K562 (cell line): ENCODE results near the gene ABR. TPM values are rescaled to one million over a fixed set of nuclear protein-coding genes. Genes with fewer than 3 reads are reported as not detected.

Source experiments
- AFF4 ChIP-seq: sonication (generic); formaldehyde crosslinking; IDR thresholded peaks from 2 replicates; pipeline ENCODE4 v1.8.0; 2023; ENCODE audit warnings: mild to moderate bottlenecking, missing genetic modification reagents
- E2F4 ChIP-seq: sonication (generic); formaldehyde crosslinking; IDR thresholded peaks from 2 replicates; pipeline ENCODE4 v1.8.0; 2022; ENCODE audit warnings: mild to moderate bottlenecking, low read depth, missing genetic modification reagents
- NR1H2 ChIP-seq: sonication (generic); formaldehyde crosslinking; IDR thresholded peaks from 2 replicates; pipeline ENCODE4 v1.4.0; 2020; ENCODE audit warnings: mild to moderate bottlenecking, missing genetic modification reagents
- PHTF2 ChIP-seq: fragments of 250-450 bp; sonication (Bioruptor Pico); IDR thresholded peaks from 2 replicates; pipeline ENCODE4 v1.5.0; 2021; ENCODE audit warnings: mild to moderate bottlenecking
- TOE1 ChIP-seq, 2 experiments: fragments of 450-650 bp in 1 of 2; sonication (generic) in 1 of 2; formaldehyde crosslinking in 1 of 2; IDR thresholded peaks; 2 replicates each; pipeline versions ENCODE4 v1.7.1 to v1.8.0; 2016 to 2022; ENCODE audit warnings: borderline replicate concordance in 2 of 2, mild to moderate bottlenecking in 2 of 2, antibody characterized with exemption in 1 of 2, inconsistent platforms in 1 of 2, low read depth in 1 of 2, missing genetic modification reagents in 1 of 2, moderate library complexity in 1 of 2
- ZBTB40 ChIP-seq, 2 experiments: fragments of 450-650 bp in 1 of 2; sonication (generic) in 1 of 2; formaldehyde crosslinking in 1 of 2; IDR thresholded peaks; 2 replicates each; pipeline versions ENCODE4 v1.7.1 to v1.9.0; 2016 to 2022; ENCODE audit warnings: inconsistent platforms in 1 of 2, mild to moderate bottlenecking in 1 of 2, missing genetic modification reagents in 1 of 2
- ZNF174 ChIP-seq: fragments of 250-450 bp; sonication (Bioruptor Pico); IDR thresholded peaks from 2 replicates; pipeline ENCODE4 v1.4.0; 2020; ENCODE audit warnings: mild to moderate bottlenecking
- polyA plus RNA-seq, 8 experiments: library from polyadenylated mRNA; depleted of rRNA in 4 of 8; stranded (reverse) in 5 of 8; unstranded in 3 of 8; fragments of >200 nt; fragmentation: Nextera tagmentation in 2 of 8; fragmentation: Illumina TruSeq in 1 of 8; extraction: Ambion mirVana in 2 of 8; extraction: Trizol in 1 of 8; gene quantifications; 2 replicates each; pipeline versions ENCODE4 v1.2.1 to v1.2.3, GENCODE V29; 2011 to 2014; ENCODE audit warnings: inconsistent platforms in 1 of 8, missing spikeins in 1 of 8
- total RNA-seq, 7 experiments: library from RNA; depleted of rRNA in 6 of 7; stranded (reverse); fragments of >200 nt in 6 of 7; fragmentation: Illumina TruSeq in 2 of 7; extraction: Trizol in 2 of 7; gene quantifications; 2 replicates each; pipeline versions ENCODE4 v1.2.1 to v1.2.3, GENCODE V29; 2011 to 2021; ENCODE audit warnings: low replicate concordance in 1 of 7

ABR gene
- total and polyA plus RNA-seq, 9 of the 15 experiments (the other 6 are each of a cell fraction or from before 2014, with no cell fraction given), result 0.07 to 1.6 (median 0.37) TPM; not detected in 1

- no peak for TF ChIP-seq E2F4
- TF ChIP-seq AFF4, result no peak
- TF ChIP-seq ZNF174 (CRISPR knock-in tag), result no peak
- no peak for TF ChIP-seq PHTF2 (CRISPR knock-in tag)
- TF ChIP-seq TOE1 (IDR thresholded peaks at IDR 0.05; ENCODE audit: borderline replicate concordance), result no peak
- TF ChIP-seq TOE1 (CRISPR knock-in tag; IDR thresholded peaks at IDR 0.05; ENCODE audit: borderline replicate concordance, low read depth), result no peak
- no peak for TF ChIP-seq NR1H2 (CRISPR knock-in tag)
- no peak for TF ChIP-seq ZBTB40 (IDR thresholded peaks at IDR 0.05)
- TF ChIP-seq ZBTB40 (CRISPR knock-in tag; IDR thresholded peaks at IDR 0.05), result no peak
- TF ChIP-seq, all 486 proteins: peak for 0
These were observed 21.4 kb upstream of the ABR start (continued) for GRCh38 chr17:1201132-1201702.
